MM.1S (cell line): ENCODE results near the gene ALPK3.

Source experiments
- DNase-seq: peaks from one replicate; pipeline ENCODE4 v3.0.0-alpha.2; 2015
- H2AFZ ChIP-seq: fragments of 300-600 bp; sonication (generic); 2 replicates; pipeline ENCODE4 v1.6.0; 2016; ENCODE audit warnings: antibody characterized with exemption, low read length
- H3F3A ChIP-seq: fragments of 300-600 bp; sonication (generic); 2 replicates; pipeline ENCODE4 v1.6.1; 2016; ENCODE audit warnings: mild to moderate bottlenecking, antibody characterized with exemption, low read length, moderate library complexity, mixed read lengths; ENCODE audit not compliant: insufficient read depth
- H3K27ac ChIP-seq: fragments of 300-600 bp; sonication (generic); 2 replicates; pipeline ENCODE4 v1.5.1; 2016; ENCODE audit warnings: mild to moderate bottlenecking, low read length
- H3K27me3 ChIP-seq: fragments of 300-600 bp; sonication (generic); replicated peaks from 2 replicates; pipeline ENCODE4 v1.6.0; 2016; ENCODE audit warnings: low read length; ENCODE audit not compliant: insufficient read depth
- H3K36me3 ChIP-seq: fragments of 300-600 bp; sonication (generic); replicated peaks from 2 replicates; pipeline ENCODE4 v1.6.1; 2016; ENCODE audit warnings: mild to moderate bottlenecking, low read length, mixed read lengths; ENCODE audit not compliant: insufficient read depth
- H3K4me1 ChIP-seq: fragments of 300-600 bp; sonication (generic); 2 replicates; pipeline ENCODE4 v1.6.1; 2016; ENCODE audit warnings: low read length, mixed read lengths
- H3K4me2 ChIP-seq: fragments of 300-600 bp; sonication (generic); 2 replicates; pipeline ENCODE4 v1.6.0; 2016; ENCODE audit warnings: low read depth, low read length
- H3K4me3 ChIP-seq: fragments of 300-600 bp; sonication (generic); 2 replicates; pipeline ENCODE4 v1.5.1; 2016; ENCODE audit warnings: low read length, mixed read lengths
- H3K79me2 ChIP-seq: fragments of 300-600 bp; sonication (generic); 2 replicates; pipeline ENCODE4 v1.6.1; 2016; ENCODE audit warnings: mixed run types, low read length, mixed read lengths
- H3K9ac ChIP-seq: fragments of 300-600 bp; sonication (generic); 2 replicates; pipeline ENCODE4 v1.6.1; 2016; ENCODE audit warnings: low read length, mixed read lengths
- H3K9me2 ChIP-seq: fragments of 300-600 bp; sonication (generic); replicated peaks from 2 replicates; pipeline ENCODE4 v1.6.1; 2016; ENCODE audit warnings: mild to moderate bottlenecking, low read length, mixed read lengths; ENCODE audit not compliant: insufficient read depth
- H3K9me3 ChIP-seq: fragments of 300-600 bp; sonication (generic); replicated peaks from 2 replicates; pipeline ENCODE4 v1.6.1; 2016; ENCODE audit warnings: mild to moderate bottlenecking, low read length, mixed read lengths; ENCODE audit not compliant: insufficient read depth
- H4K20me1 ChIP-seq: fragments of 300-600 bp; sonication (generic); 2 replicates; pipeline ENCODE4 v1.6.1; 2016; ENCODE audit warnings: mild to moderate bottlenecking, low read length, moderate library complexity, mixed read lengths; ENCODE audit not compliant: insufficient read depth
- EZH2 ChIP-seq: fragments of 300-600 bp; sonication (generic); optimal IDR thresholded peaks from 2 replicates; pipeline ENCODE3; 2017; ENCODE audit warnings: low read depth, mild to moderate bottlenecking, antibody characterized with exemption, low read length, mixed read lengths
- EZH2phosphoT487 ChIP-seq: fragments of 300-600 bp; sonication (generic); IDR thresholded peaks from 2 replicates; pipeline ENCODE4 v1.6.1; 2018; ENCODE audit warnings: antibody characterized with exemption, low read length
- TF ChIP-seq, protein P1 (sequence below): fragments of 300-600 bp; sonication (generic); IDR thresholded peaks from 2 replicates; pipeline ENCODE4 v1.5.1; 2016; ENCODE audit warnings: antibody characterized with exemption, low read length, mixed read lengths

The ALPK3 gene

DNA sequence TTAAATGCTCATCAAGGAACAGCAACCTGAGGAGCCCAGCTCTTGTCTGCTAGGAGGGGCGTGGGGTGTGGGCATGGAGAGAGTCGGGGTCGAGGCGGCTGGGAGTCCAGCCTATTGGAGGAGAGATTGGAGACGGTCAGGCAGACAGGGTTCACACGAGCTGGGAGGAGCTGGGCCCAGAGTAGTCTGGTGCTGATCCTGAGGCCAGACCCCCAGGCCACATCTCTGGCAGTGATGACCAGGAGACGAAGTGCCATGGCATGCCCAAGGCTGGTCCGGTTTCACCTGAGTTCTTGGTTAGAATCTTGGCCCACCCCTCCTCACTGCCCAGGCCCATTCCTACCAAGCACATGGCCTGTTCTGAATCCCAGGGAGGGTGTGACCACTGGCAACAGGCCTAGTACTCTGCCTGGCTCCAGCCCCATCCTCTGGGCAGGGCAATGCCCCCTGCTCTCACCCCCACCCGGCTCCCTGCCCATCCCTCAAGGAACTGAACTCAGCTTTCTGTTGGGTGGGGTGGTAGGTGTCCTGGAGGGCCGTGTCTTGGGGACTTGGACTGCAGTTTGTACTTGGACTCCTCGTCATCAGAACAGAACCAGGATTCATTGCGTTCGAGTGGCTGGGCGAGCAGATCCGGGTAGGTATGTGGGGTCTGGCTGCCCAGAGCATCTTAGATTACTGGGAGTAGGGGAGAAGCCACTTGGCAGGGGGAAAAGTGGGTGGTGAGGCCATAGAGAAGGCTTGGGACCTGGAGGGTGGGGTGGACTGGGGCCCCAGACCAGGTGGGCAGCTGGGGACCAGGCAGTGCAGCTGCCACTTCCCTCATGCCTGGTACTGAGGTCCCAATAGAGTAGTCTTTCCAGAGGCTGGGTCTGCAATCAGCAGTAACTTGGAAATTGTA is 88.1 kb downstream of the ALPK3 start:
- H3F3A ChIP-seq: no peaks in the 10 kb centered on the region
- H3K9me2 ChIP-seq: no peaks in the 10 kb centered on the region
- H3K4me1 ChIP-seq: no peaks in the 10 kb centered on the region
- no peak for DNase-seq
- H3K27ac ChIP-seq: no peak overlapping the region
- H4K20me1 ChIP-seq: no peaks in the 10 kb centered on the region
- H2AFZ ChIP-seq: no peak overlapping the region
- H3K9ac ChIP-seq: no peak overlapping the region
- H3K9me3 ChIP-seq: no peaks in the 10 kb centered on the region
- H3K27me3 ChIP-seq: no peaks in the 10 kb centered on the region
- no peaks in the 10 kb centered on the region for H3K79me2 ChIP-seq
- no peak overlapping the region for H3K4me3 ChIP-seq
- no peaks in the 10 kb centered on the region for H3K36me3 ChIP-seq
- TF ChIP-seq, protein P1, sequence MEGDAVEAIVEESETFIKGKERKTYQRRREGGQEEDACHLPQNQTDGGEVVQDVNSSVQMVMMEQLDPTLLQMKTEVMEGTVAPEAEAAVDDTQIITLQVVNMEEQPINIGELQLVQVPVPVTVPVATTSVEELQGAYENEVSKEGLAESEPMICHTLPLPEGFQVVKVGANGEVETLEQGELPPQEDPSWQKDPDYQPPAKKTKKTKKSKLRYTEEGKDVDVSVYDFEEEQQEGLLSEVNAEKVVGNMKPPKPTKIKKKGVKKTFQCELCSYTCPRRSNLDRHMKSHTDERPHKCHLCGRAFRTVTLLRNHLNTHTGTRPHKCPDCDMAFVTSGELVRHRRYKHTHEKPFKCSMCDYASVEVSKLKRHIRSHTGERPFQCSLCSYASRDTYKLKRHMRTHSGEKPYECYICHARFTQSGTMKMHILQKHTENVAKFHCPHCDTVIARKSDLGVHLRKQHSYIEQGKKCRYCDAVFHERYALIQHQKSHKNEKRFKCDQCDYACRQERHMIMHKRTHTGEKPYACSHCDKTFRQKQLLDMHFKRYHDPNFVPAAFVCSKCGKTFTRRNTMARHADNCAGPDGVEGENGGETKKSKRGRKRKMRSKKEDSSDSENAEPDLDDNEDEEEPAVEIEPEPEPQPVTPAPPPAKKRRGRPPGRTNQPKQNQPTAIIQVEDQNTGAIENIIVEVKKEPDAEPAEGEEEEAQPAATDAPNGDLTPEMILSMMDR: no peak
- TF ChIP-seq EZH2phosphoT487 (no peak), EZH2 (no peak)
- no peak overlapping the region for H3K4me2 ChIP-seq

DNA sequence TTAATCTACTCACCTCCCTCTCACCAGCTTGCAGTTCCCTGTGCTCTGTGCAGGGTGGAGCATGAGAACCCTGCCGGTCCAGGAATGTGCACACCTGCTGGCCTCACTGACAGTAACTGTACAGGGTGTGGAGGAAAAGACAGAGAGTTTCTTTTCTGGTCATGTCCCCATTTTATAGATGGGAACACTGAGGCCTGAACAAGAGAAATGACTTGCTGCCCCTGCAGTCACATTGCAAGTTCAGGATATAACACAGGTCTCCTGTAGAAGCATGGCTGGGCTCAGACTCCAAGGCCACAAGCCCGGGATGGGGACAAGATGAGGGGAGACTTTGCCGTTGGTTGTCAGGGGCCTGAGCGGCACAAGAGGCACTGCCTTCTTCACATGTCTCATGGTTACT is 90.6 kb downstream of the ALPK3 start:
- Histone ChIP-seq H3K36me3 (no peaks in the 10 kb centered on the region), H4K20me1 (no peaks in the 10 kb centered on the region), H3K4me3 (no peak overlapping the region), H3K4me2 (no peak overlapping the region), H3K9me2 (no peaks in the 10 kb centered on the region), H3K9me3 (no peaks in the 10 kb centered on the region), H3K27me3 (no peaks in the 10 kb centered on the region), H3F3A (no peaks in the 10 kb centered on the region), H3K79me2 (no peaks in the 10 kb centered on the region), H3K27ac (no peak overlapping the region), H3K9ac (no peak overlapping the region), H2AFZ (no peak overlapping the region), H3K4me1 (0 out of 2 replicates have a peak, but pooled peaks cover 5% of the 10 kb centered on the region)
- no peak for DNase-seq
- no peak for TF ChIP-seq EZH2phosphoT487
- TF ChIP-seq, protein P1: no peak
- TF ChIP-seq EZH2: no peak

DNA sequence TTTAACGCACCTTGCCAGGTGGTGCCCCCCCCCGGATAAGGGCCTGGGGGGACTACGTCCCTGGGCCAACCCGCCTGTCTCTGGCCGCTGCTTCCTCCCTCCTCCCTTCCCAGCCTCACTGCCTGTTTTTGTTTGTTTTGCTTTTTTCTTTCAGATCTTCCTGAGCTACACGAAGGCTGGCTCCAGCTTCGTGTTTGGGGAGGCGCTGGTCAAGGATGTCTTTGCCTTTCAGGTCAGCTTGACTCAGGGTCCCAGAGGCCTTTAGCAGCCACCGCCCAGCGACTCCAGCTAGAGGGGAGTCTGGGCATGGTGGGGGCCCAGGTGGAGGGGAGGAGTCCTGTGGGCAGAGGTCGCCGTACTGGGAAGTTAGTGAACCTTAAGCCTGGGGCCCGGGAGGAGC is 91.4 kb downstream of the ALPK3 start:
- no peaks in the 10 kb centered on the region for H3K9me3 ChIP-seq
- no peak overlapping the region for H2AFZ ChIP-seq
- no peaks in the 10 kb centered on the region for H3K36me3 ChIP-seq
- no peaks in the 10 kb centered on the region for H3K79me2 ChIP-seq
- no peak for TF ChIP-seq EZH2
- TF ChIP-seq EZH2phosphoT487: no peak
- TF ChIP-seq, protein P1: no peak
- H3K27ac ChIP-seq: no peak overlapping the region
- H3K4me1 ChIP-seq: 0 out of 2 replicates have a peak, but pooled peaks cover 5% of the 10 kb centered on the region
- no peak overlapping the region for H3K4me3 ChIP-seq
- no peaks in the 10 kb centered on the region for H4K20me1 ChIP-seq
- H3K9me2 ChIP-seq: no peaks in the 10 kb centered on the region
- H3K27me3 ChIP-seq: no peaks in the 10 kb centered on the region
- DNase-seq: no peak
- no peak overlapping the region for H3K9ac ChIP-seq
- no peak overlapping the region for H3K4me2 ChIP-seq
- no peaks in the 10 kb centered on the region for H3F3A ChIP-seq
